Measurements from ENCODE around the gene ZBTB5.

ZBTB5 gene

GRCh38 chr9:37501957-37502596 is 36.8 kb upstream of the ZBTB5 start:
- H3K27me3 Mint-ChIP-seq (ENCODE audit: low read depth, poor library complexity): no peaks in the 10 kb centered on the region
- TF ChIP-seq CTCF (IDR thresholded peaks at IDR 0.05): no peak
- no peaks in the 10 kb centered on the region for H3K9me3 Mint-ChIP-seq
- H3K4me1 Mint-ChIP-seq: no peaks in the 10 kb centered on the region
- peaks cover 68% of the 10 kb centered on the region for H3K36me3 Mint-ChIP-seq (ENCODE audit: low read depth)
- H3K4me3 Mint-ChIP-seq: no peak overlapping the region
- peak overlapping the region; percentile 50 for H3K27ac Mint-ChIP-seq
- no peak for DNase-seq

- H3K4me3 Mint-ChIP-seq: no peak overlapping the region
- peaks cover 80% of the 10 kb centered on the region for H3K36me3 Mint-ChIP-seq (ENCODE audit: low read depth)
- no peaks in the 10 kb centered on the region for H3K4me1 Mint-ChIP-seq
- TF ChIP-seq CTCF (IDR thresholded peaks at IDR 0.05): no peak
- H3K27ac Mint-ChIP-seq: no peak overlapping the region
- H3K27me3 Mint-ChIP-seq (ENCODE audit: low read depth, poor library complexity): no peaks in the 10 kb centered on the region
- no peaks in the 10 kb centered on the region for H3K9me3 Mint-ChIP-seq
- no peak for DNase-seq
These were observed 34.0 kb upstream of the ZBTB5 start for GRCh38 chr9:37499297-37499696.

GRCh38 chr9:37498457-37498856 is 33.2 kb upstream of the ZBTB5 start:
- no peaks in the 10 kb centered on the region for H3K27me3 Mint-ChIP-seq (ENCODE audit: low read depth, poor library complexity)
- no peak overlapping the region for H3K4me3 Mint-ChIP-seq
- H3K4me1 Mint-ChIP-seq: no peaks in the 10 kb centered on the region
- peaks cover 77% of the 10 kb centered on the region for H3K36me3 Mint-ChIP-seq (ENCODE audit: low read depth)
- no peaks in the 10 kb centered on the region for H3K9me3 Mint-ChIP-seq
- TF ChIP-seq CTCF (IDR thresholded peaks at IDR 0.05): no peak
- no peak overlapping the region for H3K27ac Mint-ChIP-seq
- DNase-seq: no peak

- Mint-ChIP-seq H3K27ac (no peak overlapping the region), H3K4me3 (no peak overlapping the region), H3K36me3 (ENCODE audit: low read depth) (peaks cover 77% of the 10 kb centered on the region), H3K4me1 (no peaks in the 10 kb centered on the region), H3K27me3 (ENCODE audit: low read depth, poor library complexity) (no peaks in the 10 kb centered on the region), H3K9me3 (no peaks in the 10 kb centered on the region)
- no peak for TF ChIP-seq CTCF (IDR thresholded peaks at IDR 0.05)
- no peak for DNase-seq
These were observed 32.1 kb upstream of the ZBTB5 start for GRCh38 chr9:37497320-37497719.

- H3K27ac Mint-ChIP-seq: no peak overlapping the region
- H3K9me3 Mint-ChIP-seq: no peaks in the 10 kb centered on the region
- H3K4me3 Mint-ChIP-seq: no peak overlapping the region
- H3K36me3 Mint-ChIP-seq (ENCODE audit: low read depth): peaks cover 73% of the 10 kb centered on the region
- H3K4me1 Mint-ChIP-seq: no peaks in the 10 kb centered on the region
- TF ChIP-seq CTCF (IDR thresholded peaks at IDR 0.05): no peak
- DNase-seq: no peak
- H3K27me3 Mint-ChIP-seq (ENCODE audit: low read depth, poor library complexity): no peaks in the 10 kb centered on the region
These were observed 30.8 kb upstream of the ZBTB5 start for GRCh38 chr9:37496020-37496419.

- no peak for DNase-seq
- Mint-ChIP-seq H3K27me3 (ENCODE audit: low read depth, poor library complexity) (no peaks in the 10 kb centered on the region), H3K9me3 (no peaks in the 10 kb centered on the region), H3K36me3 (ENCODE audit: low read depth) (peaks cover 76% of the 10 kb centered on the region), H3K4me3 (no peak overlapping the region), H3K27ac (no peak overlapping the region), H3K4me1 (peaks cover under 1% of the 10 kb centered on the region)
- TF ChIP-seq CTCF (IDR thresholded peaks at IDR 0.05): no peak
These were observed 30.3 kb upstream of the ZBTB5 start for GRCh38 chr9:37495571-37495970.
